GM12874 (cell line): ENCODE data around the gene CD74.

ENCODE experiments used
- CTCF ChIP-seq: IDR thresholded peaks from 2 replicates; pipeline ENCODE4 v1.5.1; 2011; ENCODE audit warnings: low read depth, mild to moderate bottlenecking, control low read depth, low read length, moderate library complexity; ENCODE audit not compliant: insufficient read depth

Gene CD74

GRCh38 chr5:150395688-150395975 is 17.1 kb downstream of the CD74 start:
- TF ChIP-seq CTCF = no peak

GRCh38 chr5:150394912-150395687 is 17.6 kb downstream of the CD74 start:
- no peak for TF ChIP-seq CTCF

- no peak for TF ChIP-seq CTCF
Measured at GRCh38 chr5:150394131-150394530, 18.6 kb downstream of the CD74 start.

- TF ChIP-seq CTCF = no peak
Measured at GRCh38 chr5:150393096-150393645, 19.5 kb downstream of the CD74 start.

GRCh38 chr5:150392680-150393079 is 20.0 kb downstream of the CD74 start:
- TF ChIP-seq CTCF = no peak

GRCh38 chr5:150391986-150392385 is 20.7 kb downstream of the CD74 start:
- no peak for TF ChIP-seq CTCF

- TF ChIP-seq CTCF = no peak
Measured at GRCh38 chr5:150391064-150391834, 21.5 kb downstream of the CD74 start.
